ENCODE data around the gene APOD. TPM values are rescaled to one million over a fixed set of nuclear protein-coding genes. Genes with fewer than 3 reads are reported as not detected.

APOD gene
- total and polyA plus RNA-seq, 2 of the 8 experiments (the other 6 are each of a cell fraction or from before 2014, with no cell fraction given): not detected

DNA sequence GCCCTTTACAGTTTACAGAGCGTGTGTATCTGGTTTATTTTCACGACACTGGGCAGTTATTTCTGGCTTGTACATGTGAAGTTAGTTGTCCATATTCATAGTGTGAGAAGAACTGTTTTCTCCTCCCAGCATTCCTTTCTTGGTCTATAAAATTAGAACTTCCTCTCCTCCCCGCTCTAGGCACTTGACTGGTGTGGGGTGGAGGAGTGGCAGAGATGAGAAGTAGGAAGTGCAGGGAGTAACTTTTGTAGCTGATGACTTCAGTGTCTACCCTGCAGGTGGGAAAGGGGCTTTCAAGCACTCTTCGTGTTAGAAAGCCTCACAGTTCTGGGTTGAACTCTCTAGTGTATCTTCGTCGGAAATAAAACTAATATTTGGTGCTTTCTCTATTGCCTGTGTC is 13.4 kb downstream of the APOD start (continued):
- TF ChIP-seq CHD7 (IDR thresholded peaks at IDR 0.05; ENCODE audit: insufficient replicate concordance, low read length) (no peak), JUND (IDR thresholded peaks at IDR 0.05; ENCODE audit: low read length) (no peak)
